CD4-positive, alpha-beta T cell treated with Interleukin-17A for 1 hour (primary cell): ENCODE measurements around the gene PIWIL4.

Source experiments
- DNase-seq: peaks from one replicate; pipeline ENCODE4 v3.0.0-alpha.2; 2020

The PIWIL4 gene

GRCh38 chr11:94567181-94567670, at the start of gene PIWIL4:
Gene PIWIL4, plus strand, starts transcription at chr11:94567368. Its CDS starts 151 bp downstream, at chr11:94567519.
- no peak for DNase-seq

- DNase-seq = no peak
Measured at GRCh38 chr11:94518300-94518699, 48.9 kb upstream of the PIWIL4 start.

- peak; percentile 49 for DNase-seq
Measured at GRCh38 chr11:94519478-94520084, 47.6 kb upstream of the PIWIL4 start.

GRCh38 chr11:94521684-94522083, 45.5 kb upstream of the PIWIL4 start:
- no peak for DNase-seq

GRCh38 chr11:94524341-94524740, 42.8 kb upstream of the PIWIL4 start:
- no peak for DNase-seq

- no peak for DNase-seq
Measured at GRCh38 chr11:94525546-94526324, 41.4 kb upstream of the PIWIL4 start.

- no peak for DNase-seq
Measured at GRCh38 chr11:94526645-94527438, 40.3 kb upstream of the PIWIL4 start.

- DNase-seq = no peak
Measured at GRCh38 chr11:94528551-94528950, 38.6 kb upstream of the PIWIL4 start.

- DNase-seq = no peak
Measured at GRCh38 chr11:94532211-94532610, 35.0 kb upstream of the PIWIL4 start.

GRCh38 chr11:94533206-94533605, 34.0 kb upstream of the PIWIL4 start:
- no peak for DNase-seq

GRCh38 chr11:94533696-94534630, 33.2 kb upstream of the PIWIL4 start:
- DNase-seq = no peak

- no peak for DNase-seq
Measured at GRCh38 chr11:94536386-94536785, 30.8 kb upstream of the PIWIL4 start.

- DNase-seq = no peak
Measured at GRCh38 chr11:94537031-94537600, 30.1 kb upstream of the PIWIL4 start.

- DNase-seq = no peak
Measured at GRCh38 chr11:94539420-94539819, 27.7 kb upstream of the PIWIL4 start.

GRCh38 chr11:94543695-94544645, 23.2 kb upstream of the PIWIL4 start, which contains the start of gene FUT4:
Gene FUT4, plus strand, starts transcription at chr11:94543921. Its CDS starts 213 bp downstream, at chr11:94544134.
- DNase-seq = peak; percentile 66

- no peak for DNase-seq
Measured at GRCh38 chr11:94544646-94545263, 22.4 kb upstream of the PIWIL4 start.

GRCh38 chr11:94545264-94546161, 21.7 kb upstream of the PIWIL4 start:
- DNase-seq = no peak

GRCh38 chr11:94546162-94546470, 21.1 kb upstream of the PIWIL4 start:
- DNase-seq = no peak

- DNase-seq = no peak
Measured at GRCh38 chr11:94546886-94547285, 20.3 kb upstream of the PIWIL4 start.
